CD4-positive, alpha-beta T cell treated with Interferon alpha-2 for 1 hour (primary cell): Measurements from ENCODE around the gene RCC2.
"Not testable (repeated sequence)": the region's sequence is repeated elsewhere in the genome, so short reads cannot be mapped to it uniquely, and the experiment has no call there.

ENCODE experiments used
- DNase-seq, 2 donors: peaks; one replicate each; pipeline ENCODE4 v3.0.0-alpha.2; 2020 to 2022

RCC2 gene

GRCh38 chr1:17439250-17440073, at the start of gene RCC2:
Gene RCC2, minus strand, starts transcription at chr1:17439677. Its CDS starts 1,163 bp downstream, at chr1:17438514.
- DNase-seq: peak; percentile 70 to 81

GRCh38 chr1:17486242-17486641, 46.8 kb upstream of the RCC2 start:
- DNase-seq: no peak

GRCh38 chr1:17485281-17485680, 45.8 kb upstream of the RCC2 start:
- DNase-seq: no peak

GRCh38 chr1:17481981-17482380, 42.5 kb upstream of the RCC2 start:
- DNase-seq: not testable (repeated sequence)

GRCh38 chr1:17480846-17481245, 41.4 kb upstream of the RCC2 start:
- DNase-seq: no peak

- DNase-seq: no peak
Observed at GRCh38 chr1:17475752-17476151, 36.3 kb upstream of the RCC2 start.

GRCh38 chr1:17474836-17475555, 35.5 kb upstream of the RCC2 start:
- DNase-seq: not testable (repeated sequence)

GRCh38 chr1:17472814-17473213, 33.3 kb upstream of the RCC2 start:
- DNase-seq: no peak

GRCh38 chr1:17471393-17471792, 31.9 kb upstream of the RCC2 start:
- DNase-seq: no peak

GRCh38 chr1:17470021-17470799, 30.7 kb upstream of the RCC2 start:
- DNase-seq: no peak

GRCh38 chr1:17468357-17469265, 29.1 kb upstream of the RCC2 start:
- not testable (repeated sequence) for DNase-seq

GRCh38 chr1:17466359-17466758, 26.9 kb upstream of the RCC2 start:
- no peak for DNase-seq

GRCh38 chr1:17465228-17465627, 25.8 kb upstream of the RCC2 start:
- DNase-seq: no peak

- no peak for DNase-seq
Observed at GRCh38 chr1:17463991-17464390, 24.5 kb upstream of the RCC2 start.

GRCh38 chr1:17462669-17463068, 23.2 kb upstream of the RCC2 start:
- no peak for DNase-seq

- no peak for DNase-seq
Observed at GRCh38 chr1:17460219-17460618, 20.7 kb upstream of the RCC2 start.

- no peak for DNase-seq
Observed at GRCh38 chr1:17458794-17459193, 19.3 kb upstream of the RCC2 start.

GRCh38 chr1:17452686-17453085, 13.2 kb upstream of the RCC2 start:
- DNase-seq: no peak

GRCh38 chr1:17452203-17452602, 12.7 kb upstream of the RCC2 start:
- DNase-seq: not testable (repeated sequence)

GRCh38 chr1:17451731-17452130, 12.3 kb upstream of the RCC2 start:
- no peak for DNase-seq

- DNase-seq: no peak
Observed at GRCh38 chr1:17447501-17447992, 8.1 kb upstream of the RCC2 start.

- no peak for DNase-seq
Observed at GRCh38 chr1:17442841-17443240, 3.4 kb upstream of the RCC2 start.
